ENCODE results near the gene DOCK1.

DNA sequence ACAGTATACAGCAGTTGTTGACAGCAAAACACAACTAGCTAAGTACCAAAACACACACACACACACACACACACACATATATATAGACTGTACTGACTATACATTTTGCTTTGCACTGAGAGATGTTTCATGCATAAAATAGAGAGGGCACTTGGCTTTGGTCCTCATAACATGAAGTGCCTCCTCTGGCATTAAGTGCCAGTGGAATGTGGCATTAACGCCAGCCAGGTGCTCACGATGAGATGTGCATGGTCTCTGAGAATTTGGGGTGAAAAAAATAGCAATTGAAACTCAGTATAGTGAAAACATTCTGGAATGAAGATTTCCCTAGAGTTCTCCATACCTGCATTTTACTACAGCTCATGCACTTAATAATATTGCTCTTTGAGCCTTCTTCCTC, 361.2 kb downstream of the DOCK1 start:
- TF ChIP-seq, protein P1, sequence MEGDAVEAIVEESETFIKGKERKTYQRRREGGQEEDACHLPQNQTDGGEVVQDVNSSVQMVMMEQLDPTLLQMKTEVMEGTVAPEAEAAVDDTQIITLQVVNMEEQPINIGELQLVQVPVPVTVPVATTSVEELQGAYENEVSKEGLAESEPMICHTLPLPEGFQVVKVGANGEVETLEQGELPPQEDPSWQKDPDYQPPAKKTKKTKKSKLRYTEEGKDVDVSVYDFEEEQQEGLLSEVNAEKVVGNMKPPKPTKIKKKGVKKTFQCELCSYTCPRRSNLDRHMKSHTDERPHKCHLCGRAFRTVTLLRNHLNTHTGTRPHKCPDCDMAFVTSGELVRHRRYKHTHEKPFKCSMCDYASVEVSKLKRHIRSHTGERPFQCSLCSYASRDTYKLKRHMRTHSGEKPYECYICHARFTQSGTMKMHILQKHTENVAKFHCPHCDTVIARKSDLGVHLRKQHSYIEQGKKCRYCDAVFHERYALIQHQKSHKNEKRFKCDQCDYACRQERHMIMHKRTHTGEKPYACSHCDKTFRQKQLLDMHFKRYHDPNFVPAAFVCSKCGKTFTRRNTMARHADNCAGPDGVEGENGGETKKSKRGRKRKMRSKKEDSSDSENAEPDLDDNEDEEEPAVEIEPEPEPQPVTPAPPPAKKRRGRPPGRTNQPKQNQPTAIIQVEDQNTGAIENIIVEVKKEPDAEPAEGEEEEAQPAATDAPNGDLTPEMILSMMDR (conservative IDR thresholded peaks at IDR 0.05; ENCODE audit: low read length): no peak
- TF ChIP-seq EZH2phosphoT487 (IDR thresholded peaks at IDR 0.05; ENCODE audit: borderline replicate concordance): no peak
